SU-DHL-6 (cell line): Measurements from ENCODE around the gene BCAS4.

Experiments used
- H2AFZ ChIP-seq: fragments of 200-600 bp; sonication (generic); 2 replicates; pipeline ENCODE4 v1.6.1; 2014; ENCODE audit warnings: low read depth, mild to moderate bottlenecking, moderate library complexity, mixed read lengths, antibody characterized with exemption, low read length; ENCODE audit not compliant: severe bottlenecking
- H3F3A ChIP-seq: fragments of 200-600 bp; shearing (Covaris generic); 2 replicates; pipeline ENCODE4 v1.6.0; 2016; ENCODE audit warnings: antibody characterized with exemption, mild to moderate bottlenecking; ENCODE audit not compliant: insufficient read depth
- H3K27ac ChIP-seq: fragments of 200-600 bp; sonication (generic); 2 replicates; pipeline ENCODE4 v1.5.1; 2016; ENCODE audit warnings: low read depth, mild to moderate bottlenecking, low read length, moderate library complexity, mixed read lengths
- H3K27me3 ChIP-seq: fragments of 200-600 bp; sonication (generic), shearing (Covaris generic); 2 replicates; pipeline ENCODE4 v1.6.0; 2014; ENCODE audit warnings: mild to moderate bottlenecking, low read length
- H3K36me3 ChIP-seq: fragments of 200-600 bp; sonication (generic); 2 replicates; pipeline ENCODE4 v1.6.1; 2014; ENCODE audit warnings: mild to moderate bottlenecking, low read length, mixed read lengths
- H3K4me2 ChIP-seq: fragments of 300-600, 200-600 bp; shearing (Covaris generic), sonication (generic); 2 replicates; pipeline ENCODE4 v1.6.0; 2014; ENCODE audit warnings: low read length, low read depth, mild to moderate bottlenecking; ENCODE audit not compliant: poor library complexity, severe bottlenecking
- H3K4me3 ChIP-seq: fragments of 200-600 bp; sonication (generic); 2 replicates; pipeline ENCODE4 v1.5.1; 2014; ENCODE audit warnings: antibody characterized with exemption, low read length, mild to moderate bottlenecking, mixed read lengths; ENCODE audit not compliant: insufficient read depth, poor library complexity, severe bottlenecking
- H3K79me2 ChIP-seq: fragments of 200-600 bp; sonication (generic); 2 replicates; pipeline ENCODE4 v1.6.1; 2014; ENCODE audit warnings: mild to moderate bottlenecking, low read length, moderate library complexity; ENCODE audit not compliant: insufficient read depth
- H3K9ac ChIP-seq: fragments of 200-600 bp; sonication (generic); 2 replicates; pipeline ENCODE4 v1.7.0; 2014; ENCODE audit warnings: mild to moderate bottlenecking, low read length
- H3K9me2 ChIP-seq: fragments of 200-600 bp; sonication (generic); replicated peaks from 2 replicates; pipeline ENCODE4 v1.6.1; 2014; ENCODE audit warnings: low read length; ENCODE audit not compliant: insufficient read depth
- H3K9me3 ChIP-seq: fragments of 200-600 bp; sonication (generic); 2 replicates; pipeline ENCODE4 v1.6.1; 2014; ENCODE audit warnings: low read length, mixed read lengths; ENCODE audit not compliant: insufficient read depth
- H4K20me1 ChIP-seq: fragments of 200-600 bp; sonication (generic); 2 replicates; pipeline ENCODE4 v1.6.1; 2014; ENCODE audit warnings: low read depth, mild to moderate bottlenecking, antibody characterized with exemption, low read length, moderate library complexity, mixed read lengths
- EZH2phosphoT487 ChIP-seq: fragments of 200-600 bp; sonication (generic), shearing (Covaris generic); conservative IDR thresholded peaks from 2 replicates; pipeline ENCODE4 v1.6.1; 2018; ENCODE audit warnings: mild to moderate bottlenecking, antibody characterized with exemption, low read length, moderate library complexity, mixed read lengths
- TF ChIP-seq, protein P1 (sequence below): fragments of 200-600 bp; sonication (generic); IDR thresholded peaks from one replicate; pipeline ENCODE4 v1.5.1; 2017; ENCODE audit warnings: antibody characterized with exemption, mild to moderate bottlenecking, low read length, moderate library complexity; ENCODE audit not compliant: insufficient read depth, poor library complexity, severe bottlenecking

BCAS4 gene

DNA sequence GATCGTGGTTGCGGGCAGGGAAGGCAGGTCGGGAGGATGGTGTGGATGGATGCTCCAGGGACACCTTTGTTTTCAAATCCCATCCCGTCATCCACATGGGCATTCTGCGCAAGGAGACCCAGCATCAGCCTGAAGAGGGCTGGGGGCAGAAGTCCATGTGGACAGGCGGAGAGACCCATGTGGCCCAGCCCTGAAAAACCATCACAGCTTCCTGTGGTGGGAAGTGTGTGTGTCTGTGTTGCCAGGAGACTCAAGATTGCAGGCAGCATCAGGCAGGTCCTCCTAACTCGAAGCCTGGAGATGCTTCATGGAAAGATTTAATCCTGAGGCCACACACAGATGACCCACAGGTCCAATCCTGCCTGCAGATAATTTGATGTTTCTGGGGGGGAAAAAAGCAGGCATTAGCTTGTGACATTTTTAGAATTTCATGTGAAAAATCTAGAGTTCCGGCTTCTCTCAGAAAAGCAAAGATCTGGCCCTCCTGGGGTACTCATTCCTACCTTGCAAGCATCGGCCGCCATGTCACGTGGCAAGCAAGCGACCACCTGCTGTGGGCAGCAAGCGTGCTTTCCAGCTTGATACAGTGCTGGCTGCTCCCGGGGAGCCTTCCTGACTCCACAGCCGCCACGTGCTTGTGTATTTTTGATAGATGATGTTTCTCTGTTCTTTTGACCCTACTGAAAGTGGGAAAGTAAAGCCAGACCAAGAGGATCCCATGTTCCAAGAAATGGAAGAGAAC, 25.8 kb downstream of the BCAS4 start:
- Histone ChIP-seq H3K36me3 (peaks cover 2% of the 10 kb centered on the region; the same call in 1 of the 2 replicates), H2AFZ (no peak overlapping the region), H4K20me1 (no peaks in the 10 kb centered on the region), H3K27ac (peak overlapping the region; percentile 99), H3K9ac (peak overlapping the region; percentile 56), H3K4me2 (peak overlapping the region; percentile 43), H3K27me3 (no peaks in the 10 kb centered on the region), H3K4me3 (no peak overlapping the region), H3F3A (peaks cover 48% of the 10 kb centered on the region), H3K9me2 (no peaks in the 10 kb centered on the region), H3K79me2 (peaks cover 75% of the 10 kb centered on the region), H3K9me3 (no peaks in the 10 kb centered on the region)
- no peak for TF ChIP-seq EZH2phosphoT487
- TF ChIP-seq, protein P1, sequence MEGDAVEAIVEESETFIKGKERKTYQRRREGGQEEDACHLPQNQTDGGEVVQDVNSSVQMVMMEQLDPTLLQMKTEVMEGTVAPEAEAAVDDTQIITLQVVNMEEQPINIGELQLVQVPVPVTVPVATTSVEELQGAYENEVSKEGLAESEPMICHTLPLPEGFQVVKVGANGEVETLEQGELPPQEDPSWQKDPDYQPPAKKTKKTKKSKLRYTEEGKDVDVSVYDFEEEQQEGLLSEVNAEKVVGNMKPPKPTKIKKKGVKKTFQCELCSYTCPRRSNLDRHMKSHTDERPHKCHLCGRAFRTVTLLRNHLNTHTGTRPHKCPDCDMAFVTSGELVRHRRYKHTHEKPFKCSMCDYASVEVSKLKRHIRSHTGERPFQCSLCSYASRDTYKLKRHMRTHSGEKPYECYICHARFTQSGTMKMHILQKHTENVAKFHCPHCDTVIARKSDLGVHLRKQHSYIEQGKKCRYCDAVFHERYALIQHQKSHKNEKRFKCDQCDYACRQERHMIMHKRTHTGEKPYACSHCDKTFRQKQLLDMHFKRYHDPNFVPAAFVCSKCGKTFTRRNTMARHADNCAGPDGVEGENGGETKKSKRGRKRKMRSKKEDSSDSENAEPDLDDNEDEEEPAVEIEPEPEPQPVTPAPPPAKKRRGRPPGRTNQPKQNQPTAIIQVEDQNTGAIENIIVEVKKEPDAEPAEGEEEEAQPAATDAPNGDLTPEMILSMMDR, result no peak

DNA sequence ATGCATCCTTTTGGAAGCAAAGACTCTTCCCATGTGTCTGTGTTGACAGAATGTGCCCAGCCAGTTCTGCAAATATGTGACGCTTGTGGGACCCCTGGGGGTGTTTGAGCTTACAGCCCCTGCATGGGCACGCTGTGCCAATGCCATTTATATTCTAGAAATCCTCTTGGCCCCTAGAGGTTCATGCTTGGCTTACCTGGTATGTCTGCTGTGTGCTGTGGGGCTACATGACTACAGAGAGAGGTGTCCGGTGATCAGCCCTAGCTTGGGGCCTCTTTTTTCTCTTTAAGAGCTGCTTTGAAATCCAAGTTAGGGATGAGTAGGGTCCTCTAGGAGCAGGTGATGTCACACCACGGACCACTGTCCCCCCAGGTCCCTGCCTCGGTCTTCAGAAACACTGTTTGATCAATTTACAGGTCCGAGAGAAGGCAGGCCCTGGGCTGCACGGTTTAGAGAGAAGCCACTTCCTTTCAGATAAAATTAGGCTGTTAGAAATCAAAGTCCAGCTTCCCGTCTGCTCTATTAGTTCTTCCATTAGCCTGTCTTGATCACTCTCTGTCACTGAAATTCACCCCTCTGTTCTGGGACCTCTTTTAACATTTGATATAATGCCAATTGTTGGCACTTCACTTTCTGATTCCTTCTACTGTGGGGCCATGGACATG, 26.5 kb downstream of the BCAS4 start:
- H3K27ac ChIP-seq, result peak overlapping the region; percentile 99
- H3K36me3 ChIP-seq, result peaks cover 2% of the 10 kb centered on the region; the same call in 1 of the 2 replicates
- no peak overlapping the region for H3K4me3 ChIP-seq
- no peaks in the 10 kb centered on the region for H4K20me1 ChIP-seq
- H3K9me2 ChIP-seq, result no peaks in the 10 kb centered on the region
- H3K27me3 ChIP-seq, result no peaks in the 10 kb centered on the region
- peaks cover 41% of the 10 kb centered on the region for H3F3A ChIP-seq
- peak overlapping the region; percentile 43 for H3K4me2 ChIP-seq
- H3K79me2 ChIP-seq, result peaks cover 79% of the 10 kb centered on the region
- no peaks in the 10 kb centered on the region for H3K9me3 ChIP-seq
- peak overlapping the region; percentile 56 for H3K9ac ChIP-seq
- TF ChIP-seq EZH2phosphoT487, result no peak
- TF ChIP-seq, protein P1, result no peak
- no peak overlapping the region for H2AFZ ChIP-seq

DNA sequence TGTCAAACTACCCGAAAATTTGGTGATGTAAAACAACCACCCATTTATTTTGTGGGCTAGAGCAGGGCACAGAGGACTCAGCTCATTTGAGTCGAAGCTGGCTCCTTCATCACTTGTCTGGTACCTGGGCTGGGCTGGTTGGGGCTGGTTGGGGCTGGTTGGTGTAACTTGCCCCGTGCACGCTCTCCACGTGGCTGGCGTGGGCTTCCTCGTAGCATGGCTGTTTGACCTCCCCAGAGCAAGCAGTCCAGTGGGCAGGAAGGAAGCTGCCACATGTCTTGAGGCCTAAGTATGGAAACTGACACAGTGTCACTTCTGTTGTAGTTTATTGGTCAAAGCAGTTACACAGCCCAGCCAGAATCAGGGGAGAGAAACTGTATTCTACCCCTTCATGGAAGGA, 27.1 kb downstream of the BCAS4 start:
- peak overlapping the region; percentile 43 for H3K4me2 ChIP-seq
- no peaks in the 10 kb centered on the region for H4K20me1 ChIP-seq
- H3K79me2 ChIP-seq, result peaks cover 84% of the 10 kb centered on the region
- H3F3A ChIP-seq, result peaks cover 37% of the 10 kb centered on the region
- TF ChIP-seq EZH2phosphoT487, result no peak
- TF ChIP-seq, protein P1, result no peak
- peaks cover 2% of the 10 kb centered on the region; the same call in 1 of the 2 replicates for H3K36me3 ChIP-seq
- H2AFZ ChIP-seq, result no peak overlapping the region
- H3K27me3 ChIP-seq, result no peaks in the 10 kb centered on the region
- no peaks in the 10 kb centered on the region for H3K9me3 ChIP-seq
- H3K9me2 ChIP-seq, result no peaks in the 10 kb centered on the region
- peak overlapping the region; percentile 99 for H3K27ac ChIP-seq
- H3K9ac ChIP-seq, result peak overlapping the region; percentile 56
- no peak overlapping the region for H3K4me3 ChIP-seq
